Measurements from ENCODE around the gene ATP5F1D. TPM values are rescaled to one million over a fixed set of nuclear protein-coding genes. Genes with fewer than 3 reads are reported as not detected.
"Not testable (repeated sequence)": the region's sequence is repeated elsewhere in the genome, so short reads cannot be mapped to it uniquely, and the experiment has no call there.

Gene ATP5F1D
- 12.1 and 15.1 TPM in 2 replicates for total RNA-seq

DNA sequence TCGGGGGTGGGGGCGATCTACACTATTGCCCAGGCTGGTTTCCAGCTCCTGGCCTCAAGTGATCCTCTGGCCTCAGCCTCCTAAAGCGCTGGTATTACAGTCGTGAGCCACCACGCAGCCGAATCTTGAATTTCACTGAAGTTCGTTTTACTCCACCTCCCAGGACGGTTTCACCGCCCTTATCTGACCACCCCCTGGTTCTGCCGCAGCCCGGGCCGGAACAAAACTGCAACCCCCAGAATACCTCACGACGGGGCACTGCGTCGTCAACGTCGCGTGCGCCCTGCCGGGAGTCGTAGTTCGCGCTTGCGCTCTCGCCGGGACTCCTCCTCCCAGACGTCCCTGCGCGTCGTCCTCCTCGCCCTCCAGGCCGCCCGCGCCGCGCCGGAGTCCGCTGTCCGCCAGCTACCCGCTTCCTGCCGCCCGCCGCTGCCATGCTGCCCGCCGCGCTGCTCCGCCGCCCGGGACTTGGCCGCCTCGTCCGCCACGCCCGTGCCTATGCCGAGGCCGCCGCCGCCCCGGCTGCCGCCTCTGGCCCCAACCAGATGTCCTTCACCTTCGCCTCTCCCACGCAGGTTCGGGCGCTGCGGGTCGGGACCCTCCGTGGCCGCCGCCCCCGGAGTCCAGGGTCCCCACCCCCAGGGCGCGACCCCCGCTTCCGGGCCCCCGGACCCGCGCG, at the start of gene ATP5F1D:
Gene ATP5F1D (plus strand): TSS at position 335 of the 679 bp plus-strand sequence. CDS start 100 bp downstream, at position 435.
- no peak for TF ChIP-seq CTCF (IDR thresholded peaks at IDR 0.05; ENCODE audit: insufficient read depth, low read depth, low read length)
- peak; percentile 95 for DNase-seq (ENCODE audit: low read depth)
- H3K4me3 ChIP-seq (ENCODE audit: low read depth, low read length) = peak within 1 kb of the TSS; percentile 70

DNA sequence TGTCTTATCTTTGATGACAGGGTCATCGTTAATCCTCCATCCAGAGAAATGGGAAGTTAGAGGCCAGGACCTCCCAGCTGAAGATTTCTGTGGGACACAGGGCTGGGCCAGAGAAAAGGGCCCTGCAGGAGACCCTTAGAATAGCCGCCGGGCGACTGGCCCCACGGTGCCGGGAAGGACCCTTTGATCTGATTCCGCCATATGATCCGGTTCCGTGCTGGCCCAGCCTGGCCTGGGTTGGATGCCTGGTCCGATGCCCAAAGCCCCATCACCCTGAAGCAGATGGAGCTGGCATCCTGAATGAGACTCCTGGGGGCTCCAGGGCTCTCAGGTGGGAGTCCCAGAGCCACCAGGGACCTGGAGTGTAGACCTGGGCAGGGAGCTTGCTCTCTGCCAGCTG, 42.0 kb upstream of the ATP5F1D start:
- DNase-seq (ENCODE audit: low read depth) = no peak
- no peak overlapping the region for H3K4me3 ChIP-seq (ENCODE audit: low read depth, low read length)
- no peak for TF ChIP-seq CTCF (IDR thresholded peaks at IDR 0.05; ENCODE audit: insufficient read depth, low read depth, low read length)

- DNase-seq (ENCODE audit: low read depth); H3K4me3 ChIP-seq (ENCODE audit: low read depth, low read length): not testable (repeated sequence)
These were observed 40.9 kb upstream of the ATP5F1D start for GRCh38 chr19:1200614-1201013.

DNA sequence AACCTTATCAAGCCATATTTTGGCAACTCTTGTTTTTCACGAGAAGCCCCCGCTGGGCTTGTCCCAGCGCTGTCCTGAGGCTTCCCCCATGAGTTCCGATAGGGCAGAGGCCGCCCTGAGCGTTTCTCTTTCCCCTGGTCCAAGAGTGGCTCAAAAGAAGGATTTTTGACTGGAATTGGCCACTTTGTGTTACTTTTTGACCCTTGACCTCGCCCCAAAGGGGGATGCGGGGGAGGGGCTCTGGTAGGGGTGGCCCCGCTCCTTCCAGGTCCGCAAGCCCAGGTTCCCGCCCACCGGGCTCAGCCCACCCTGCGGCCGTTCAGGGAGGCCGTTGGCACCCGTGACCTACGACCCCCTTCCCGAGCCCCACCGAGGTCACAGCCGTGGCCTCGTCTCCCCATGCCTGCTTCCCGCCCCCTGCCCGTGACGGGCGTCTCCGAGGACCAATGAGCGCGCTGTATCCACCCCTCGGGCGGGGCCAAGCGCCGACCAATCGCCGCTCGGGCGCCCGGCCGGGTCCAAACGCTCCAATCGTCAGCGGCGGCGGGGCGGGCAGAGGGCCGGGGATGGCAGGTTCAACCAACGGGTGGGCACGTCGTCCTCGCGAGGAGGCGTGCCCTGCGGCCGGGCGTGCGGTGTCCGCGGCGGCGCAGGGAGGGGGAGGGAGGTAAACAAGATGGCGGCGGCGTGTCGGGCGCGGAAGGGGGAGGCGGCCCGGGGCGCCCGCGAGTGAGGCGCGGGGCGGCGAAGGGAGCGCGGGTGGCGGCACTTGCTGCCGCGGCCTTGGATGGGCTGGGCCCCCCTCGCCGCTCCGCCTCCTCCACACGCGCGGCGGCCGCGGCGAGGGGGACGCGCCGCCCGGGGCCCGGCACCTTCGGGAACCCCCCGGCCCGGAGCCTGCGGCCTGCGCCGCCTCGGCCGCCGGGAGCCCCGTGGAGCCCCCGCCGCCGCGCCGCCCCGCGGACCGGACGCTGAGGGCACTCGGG, 36.1 kb upstream of the ATP5F1D start, which contains the start of gene STK11:
Gene STK11 (plus strand): TSS at position 665 of the 986 bp plus-strand sequence. CDS start 1,136 bp downstream, outside the sequence.
- H3K4me3 ChIP-seq (ENCODE audit: low read depth, low read length) = peak within 1 kb of the TSS; percentile 80
- DNase-seq (ENCODE audit: low read depth) = peak; percentile 98
- TF ChIP-seq CTCF (IDR thresholded peaks at IDR 0.05; ENCODE audit: insufficient read depth, low read depth, low read length) = no peak

GRCh38 chr19:1206150-1206863, 35.2 kb upstream of the ATP5F1D start:
- H3K4me3 ChIP-seq (ENCODE audit: low read depth, low read length) = peak overlapping the region; percentile 80
- TF ChIP-seq CTCF (IDR thresholded peaks at IDR 0.05; ENCODE audit: insufficient read depth, low read depth, low read length) = no peak
- DNase-seq (ENCODE audit: low read depth) = no peak

GRCh38 chr19:1206864-1207450, 34.6 kb upstream of the ATP5F1D start:
- DNase-seq (ENCODE audit: low read depth) = no peak
- no peak for TF ChIP-seq CTCF (IDR thresholded peaks at IDR 0.05; ENCODE audit: insufficient read depth, low read depth, low read length)
- peak overlapping the region; percentile 80 for H3K4me3 ChIP-seq (ENCODE audit: low read depth, low read length)

- peak overlapping the region; percentile 23 for H3K4me3 ChIP-seq (ENCODE audit: low read depth, low read length)
- not testable (repeated sequence) for DNase-seq (ENCODE audit: low read depth)
These were observed 32.7 kb upstream of the ATP5F1D start for GRCh38 chr19:1208830-1209229.

Data from fibroblast of villous mesenchyme (primary cell).